Measurements from ENCODE around the gene FAM43B. TPM values are rescaled to one million over a fixed set of nuclear protein-coding genes. Genes with fewer than 3 reads are reported as not detected.
"Not testable (repeated sequence)": the region's sequence is repeated elsewhere in the genome, so short reads cannot be mapped to it uniquely, and the experiment has no call there.

FAM43B gene
- total RNA-seq, 1 donor from 2014 or later = 0.75 TPM

- DNase-seq (ENCODE audit: low spot score in 2 of 2) = no peak
Observed at GRCh38 chr1:20511518-20512428, 40.6 kb upstream of the FAM43B start.

GRCh38 chr1:20519609-20520262 is 32.6 kb upstream of the FAM43B start:
- not testable (repeated sequence) for H3K36me3 ChIP-seq; H3K27me3 ChIP-seq; H3K9me3 ChIP-seq; H3K4me1 ChIP-seq; H3K4me3 ChIP-seq; DNase-seq (ENCODE audit: low spot score in 2 of 2); H3K27ac ChIP-seq
- intact Hi-C loops (cut with DNase I) = loop anchor here (10.0 kb wide), 1 partner anchor 215 kb away; the partner anchor contains the start of gene SH2D5

More at GRCh38 chr1:20511518-20512428, 40.6 kb upstream of the FAM43B start:
- Histone ChIP-seq H3K27ac (no peak overlapping the region), H3K9me3 (no peaks in the 10 kb centered on the region), H3K4me3 (no peak overlapping the region), H3K27me3 (no peaks in the 10 kb centered on the region), H3K4me1 (peaks cover 0 to 4% of the 10 kb centered on the region in 2 donors), H3K36me3 (no peaks in the 10 kb centered on the region)
- intact Hi-C loops (cut with DNase I) = no loop called here
- TF ChIP-seq CTCF (IDR thresholded peaks at IDR 0.05) = no peak

DNA sequence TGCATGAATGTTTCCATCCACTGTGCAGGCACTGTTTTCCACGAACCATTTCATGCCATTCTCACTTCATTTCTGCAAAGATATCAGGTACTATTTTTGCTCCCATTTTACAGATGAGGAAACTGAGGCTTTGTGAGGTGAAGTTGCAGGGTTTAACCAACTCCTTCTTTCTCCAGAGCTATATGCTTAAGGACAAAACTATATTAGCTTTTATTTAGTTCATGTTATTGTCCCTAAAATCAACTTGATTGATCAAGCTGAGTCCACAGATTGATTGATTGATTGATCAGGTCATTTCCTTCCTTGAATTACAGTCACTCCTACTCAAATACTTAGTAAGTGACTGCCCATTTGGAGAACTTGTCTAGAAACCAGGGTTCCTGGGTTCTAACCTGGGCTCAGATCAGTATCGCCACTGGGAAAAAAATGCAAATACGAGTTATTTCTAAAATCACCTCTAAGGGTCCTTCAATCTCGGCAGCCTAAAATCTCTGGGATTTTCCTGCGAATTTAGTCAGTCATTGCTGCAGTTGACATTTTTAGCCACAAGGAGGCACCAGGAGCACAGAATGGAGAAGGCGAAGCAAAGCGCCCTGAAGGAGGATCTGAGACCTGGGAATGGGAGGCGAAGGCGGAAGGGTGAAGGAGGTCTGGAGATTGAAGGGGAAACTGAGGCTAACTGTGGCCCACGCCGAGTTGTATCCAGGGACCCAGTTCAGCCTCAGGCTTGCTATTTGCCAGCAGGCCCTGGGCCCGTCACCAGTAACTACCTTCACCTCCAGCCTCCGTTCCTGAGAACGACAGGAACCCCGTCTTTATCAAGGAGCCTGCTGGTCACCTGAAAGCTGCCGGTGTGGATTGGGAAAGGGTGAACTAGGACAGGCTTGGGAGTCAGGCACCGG is 30.2 kb upstream of the FAM43B start:
- no peak overlapping the region for H3K27ac ChIP-seq
- H3K27me3 ChIP-seq = no peaks in the 10 kb centered on the region
- peak; percentile 90 to 94 (median 93) for TF ChIP-seq CTCF (IDR thresholded peaks at IDR 0.05)
- H3K9me3 ChIP-seq = no peaks in the 10 kb centered on the region
- peak overlapping the region; percentile 3 to 30 for H3K4me3 ChIP-seq
- peak in 1 of 2 donors; percentile 89 for DNase-seq (ENCODE audit: low spot score in 2 of 2)
- no peaks in the 10 kb centered on the region for H3K36me3 ChIP-seq
- H3K4me1 ChIP-seq = no peaks in the 10 kb centered on the region
- intact Hi-C loops (cut with DNase I) = loop anchor here (1.0 to 10.0 kb wide), 3 partner anchors 111 to 213 kb away; partner anchors contain the start of genes DDOST, PINK1 and SH2D5

DNA sequence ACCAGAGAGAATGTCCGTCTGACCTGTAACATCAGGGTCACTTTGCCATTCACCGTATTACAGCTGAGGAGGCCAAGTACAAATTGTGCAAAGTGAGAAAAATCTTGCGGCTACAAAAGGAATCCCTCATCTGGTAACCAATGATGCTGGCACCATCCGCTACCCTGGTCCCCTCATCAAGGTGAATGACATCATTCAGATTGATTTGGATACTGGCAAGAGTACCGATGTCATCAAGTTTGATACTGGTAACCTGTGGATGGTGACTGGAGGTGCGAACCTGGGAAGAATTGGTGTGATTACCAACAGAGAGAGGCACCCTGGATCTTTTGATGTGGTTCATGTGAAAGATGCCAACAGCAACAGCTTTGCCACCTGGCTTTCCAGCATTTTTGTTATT is 26.1 kb upstream of the FAM43B start:
- Histone ChIP-seq H3K9me3 (no peaks in the 10 kb centered on the region), H3K4me1 (no peaks in the 10 kb centered on the region), H3K4me3 (no peak overlapping the region), H3K27me3 (no peaks in the 10 kb centered on the region), H3K36me3 (no peaks in the 10 kb centered on the region), H3K27ac (no peak overlapping the region)
- no peak for TF ChIP-seq CTCF (IDR thresholded peaks at IDR 0.05)
- intact Hi-C loops (cut with DNase I) = loop anchor here (10.0 kb wide), 1 partner anchor 209 kb away; the partner anchor contains the start of gene SH2D5
- no peak for DNase-seq (ENCODE audit: low spot score in 2 of 2)

DNA sequence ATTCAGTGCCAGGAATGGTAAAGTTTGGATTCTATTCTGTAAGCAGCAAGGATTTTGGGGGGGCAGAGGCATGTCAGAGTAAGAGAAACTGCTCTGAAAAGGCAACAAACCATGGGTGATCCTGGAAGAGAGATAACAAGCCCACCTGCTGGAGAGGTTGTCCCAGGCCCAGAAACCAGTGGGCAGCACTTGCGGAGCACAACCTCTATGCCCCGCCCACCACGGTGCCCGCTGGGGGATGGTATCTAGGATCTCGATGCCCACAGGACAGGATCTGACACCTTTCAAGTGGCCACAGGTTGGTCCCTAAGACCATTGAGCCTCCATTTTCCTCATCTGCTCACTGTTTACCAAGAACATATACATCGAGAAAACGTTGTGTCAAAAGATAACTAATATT is 24.2 kb upstream of the FAM43B start:
- Histone ChIP-seq H3K4me3 (no peak overlapping the region), H3K36me3 (no peaks in the 10 kb centered on the region), H3K9me3 (no peaks in the 10 kb centered on the region), H3K27me3 (no peaks in the 10 kb centered on the region), H3K4me1 (no peaks in the 10 kb centered on the region), H3K27ac (no peak overlapping the region)
- intact Hi-C loops (cut with DNase I) = loop anchor here (10.0 kb wide), 1 partner anchor 207 kb away; the partner anchor contains the start of gene SH2D5
- TF ChIP-seq CTCF (IDR thresholded peaks at IDR 0.05) = no peak
- no peak for DNase-seq (ENCODE audit: low spot score in 2 of 2)
